ENCODE data around the gene CORO2B.
"Not testable (repeated sequence)": the region's sequence is repeated elsewhere in the genome, so short reads cannot be mapped to it uniquely, and the experiment has no call there.

The CORO2B gene

DNA sequence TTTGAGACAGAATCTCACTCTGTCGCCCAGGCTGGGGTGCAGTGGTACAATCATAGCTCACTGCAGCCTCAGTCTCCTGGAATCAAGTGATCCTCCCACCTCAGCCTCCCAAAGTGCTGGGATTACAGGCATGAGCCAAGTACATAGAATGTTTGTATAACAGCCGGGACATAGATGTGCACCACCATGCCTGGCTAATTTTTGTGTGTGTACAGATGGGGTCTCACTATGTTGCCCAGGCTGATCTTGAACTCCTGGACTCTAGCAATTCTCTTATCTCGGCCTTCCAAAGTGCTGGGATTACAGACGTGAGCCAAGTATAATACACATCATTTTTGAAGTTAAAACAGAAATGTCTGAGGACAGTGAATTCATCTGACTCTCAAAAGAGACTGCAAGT lies 93.5 kb downstream of the CORO2B start:
- no peak for DNase-seq (ENCODE audit: low read depth in 2 of 2, low spot score in 1 of 2)

DNA sequence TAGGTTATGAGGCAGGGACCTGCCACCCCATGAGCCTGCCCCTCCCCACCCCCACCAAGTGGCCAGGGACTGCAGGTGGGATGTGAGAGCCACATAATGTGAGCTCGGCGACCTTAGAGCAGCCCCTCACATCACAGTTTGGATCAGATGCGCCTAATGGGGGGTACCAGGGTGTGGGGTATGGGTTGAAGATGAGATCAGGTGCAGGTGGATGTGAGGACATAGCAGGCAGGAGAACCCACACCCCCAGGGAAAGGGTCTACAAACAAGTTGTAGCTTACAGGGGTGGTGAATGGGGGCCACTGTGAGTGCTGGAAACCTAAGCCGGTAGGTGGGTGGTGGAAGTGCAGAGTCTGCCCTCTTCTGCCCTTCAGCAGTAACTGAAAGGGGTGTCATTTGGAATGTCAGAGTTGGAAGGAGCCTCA lies 94.0 kb downstream of the CORO2B start:
- no peak for DNase-seq (ENCODE audit: low read depth in 2 of 2, low spot score in 1 of 2)

DNA sequence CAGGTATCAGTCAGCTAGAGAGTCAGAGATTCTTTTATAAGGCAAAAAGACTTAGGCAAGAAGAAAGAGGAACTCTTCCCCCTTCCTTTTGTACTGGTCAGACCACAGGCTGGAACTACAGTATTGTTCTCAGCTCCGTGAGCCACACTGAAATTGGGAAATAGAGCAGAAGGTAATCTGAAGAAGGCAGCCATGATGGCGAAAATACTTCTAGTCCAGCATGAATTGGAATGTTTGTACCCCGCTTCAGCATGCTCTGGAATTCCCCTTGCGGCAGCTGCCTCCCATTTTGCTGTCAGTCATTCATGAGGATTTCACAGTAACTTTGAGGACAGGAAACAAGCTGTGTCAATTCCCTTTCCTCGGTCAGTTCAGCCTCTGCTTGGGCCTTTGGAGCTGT lies 96.2 kb downstream of the CORO2B start:
- DNase-seq (ENCODE audit: low read depth in 2 of 2, low spot score in 1 of 2): no peak

DNA sequence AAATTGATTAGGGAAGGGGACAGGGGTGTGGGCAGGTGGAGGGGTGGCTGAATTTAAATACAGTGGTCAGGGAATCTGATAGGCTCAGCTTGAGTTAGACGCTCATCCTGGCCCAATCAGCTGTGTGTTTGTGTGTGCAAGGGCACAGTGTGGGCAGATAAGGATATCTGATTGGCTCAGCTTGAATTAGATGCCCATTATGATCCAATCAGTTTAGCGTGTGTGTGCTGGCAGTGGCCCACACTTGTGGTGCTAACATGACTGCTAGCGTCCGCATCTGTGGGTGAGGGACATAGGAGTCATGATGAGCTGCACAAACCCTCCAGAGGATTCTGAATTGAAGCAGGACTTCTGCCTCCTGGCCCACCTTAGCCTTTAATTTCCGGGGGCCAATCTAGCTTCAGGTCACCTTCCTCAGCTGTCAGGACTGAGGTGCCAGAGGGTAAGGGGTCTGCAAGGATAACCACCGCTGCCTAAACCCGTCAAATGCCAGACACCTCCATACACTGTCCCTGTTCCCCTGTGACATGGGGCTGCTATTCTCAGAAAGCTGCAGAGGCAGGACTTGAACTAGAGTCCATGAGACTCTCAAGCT lies 97.3 kb downstream of the CORO2B start:
- DNase-seq (ENCODE audit: low read depth in 2 of 2, low spot score in 1 of 2): no peak

DNA sequence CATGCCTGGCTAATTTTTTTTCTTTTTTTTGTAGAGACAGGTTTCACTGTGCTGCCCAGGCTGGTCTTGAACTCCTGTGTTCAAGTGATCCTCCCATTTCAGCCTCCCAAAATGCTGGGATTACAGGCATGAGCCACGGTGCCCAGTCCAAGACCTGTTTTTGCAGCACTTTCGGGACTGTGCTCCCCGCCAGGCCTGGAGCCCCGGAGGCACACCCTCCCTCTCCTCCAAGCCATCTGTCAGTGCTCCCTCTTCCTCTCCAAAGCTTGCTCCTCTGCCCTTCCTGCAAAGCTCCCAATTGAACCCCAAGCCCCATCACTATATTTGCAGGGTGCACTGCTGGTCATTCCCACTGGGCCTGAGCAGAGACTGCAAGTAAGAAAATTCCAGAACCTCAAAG lies 98.1 kb downstream of the CORO2B start:
- no peak for DNase-seq (ENCODE audit: low read depth in 2 of 2, low spot score in 1 of 2)

DNA sequence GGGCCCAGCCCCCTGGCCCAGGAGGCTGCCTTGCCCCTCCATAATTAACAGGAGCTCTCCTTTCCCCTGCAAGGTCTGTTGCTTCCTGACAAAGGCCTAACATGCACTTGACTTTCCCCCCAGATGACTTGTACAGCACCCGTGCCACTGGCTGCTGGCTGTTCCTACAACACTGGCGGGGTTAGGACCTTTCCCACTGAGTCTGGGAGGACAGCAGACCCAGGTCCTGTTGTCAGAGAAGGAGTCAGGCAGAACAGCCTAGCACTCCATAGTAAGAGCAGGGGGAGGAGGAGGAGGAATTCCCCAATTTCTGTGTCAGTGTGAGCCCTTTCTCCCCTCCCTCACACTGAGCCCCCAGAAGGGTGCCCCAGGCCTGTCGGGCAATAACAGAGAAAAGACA lies 99.2 kb downstream of the CORO2B start:
- DNase-seq (ENCODE audit: low read depth in 2 of 2, low spot score in 1 of 2): no peak

DNA sequence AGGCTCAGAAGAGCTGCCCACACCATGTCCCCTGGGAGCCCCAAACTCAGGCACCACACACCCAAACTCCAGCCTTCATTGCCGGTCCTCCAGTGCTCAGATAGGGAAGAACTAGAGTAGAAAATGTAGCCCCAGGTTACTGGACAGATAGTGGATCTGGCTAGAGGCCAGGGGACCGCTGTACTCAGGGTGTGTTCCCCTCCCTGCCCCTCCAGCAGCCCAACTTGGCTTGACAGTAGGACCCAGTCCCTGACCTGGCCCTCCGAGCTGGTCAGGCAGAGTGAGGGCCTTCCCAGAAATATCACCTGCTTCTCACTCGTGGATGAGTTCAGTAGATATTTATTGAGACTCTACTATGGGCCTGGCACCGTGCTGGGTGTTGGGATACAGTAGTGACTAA lies 100.0 kb downstream of the CORO2B start:
- DNase-seq (ENCODE audit: low read depth in 2 of 2, low spot score in 1 of 2): no peak

DNA sequence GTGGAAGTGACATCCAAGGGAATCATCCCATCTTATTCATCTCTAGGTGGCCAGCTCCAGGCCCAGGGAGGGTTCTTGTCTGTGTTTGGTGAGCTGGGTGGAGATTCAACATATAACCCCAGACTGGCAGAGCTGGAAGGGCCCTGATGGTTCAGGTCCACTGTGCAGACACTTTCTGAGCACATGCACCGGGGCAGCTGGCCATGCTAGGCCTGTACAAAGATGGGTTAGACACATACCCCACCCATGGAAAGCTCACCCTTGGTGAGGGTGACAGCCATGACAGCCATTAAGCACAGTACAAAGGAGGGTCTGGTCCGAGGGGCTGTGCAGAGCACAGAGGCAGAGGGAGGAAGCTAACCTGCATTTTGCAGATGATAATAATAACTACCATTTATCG lies 100.4 kb downstream of the CORO2B start:
- DNase-seq (ENCODE audit: low read depth in 2 of 2, low spot score in 1 of 2): no peak

DNA sequence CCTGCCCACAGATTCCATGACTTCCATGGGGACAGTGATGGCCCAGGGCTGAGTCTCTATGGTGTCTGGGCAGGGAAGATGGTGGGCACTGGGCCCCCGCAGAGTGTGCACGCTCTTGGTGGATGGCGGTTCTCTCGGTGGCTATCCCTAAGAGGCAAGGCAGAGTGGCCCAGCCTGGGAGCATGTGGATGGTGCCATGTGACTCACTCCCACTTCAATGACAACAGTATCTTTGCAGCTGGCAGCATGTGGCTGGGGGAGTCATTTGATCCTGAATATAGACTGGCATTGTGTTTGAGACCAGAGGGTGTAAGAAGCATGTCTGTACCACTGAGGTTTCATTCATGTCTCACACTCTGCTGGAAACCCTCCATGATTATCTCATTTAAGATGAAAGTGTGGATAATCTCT lies 101.2 kb downstream of the CORO2B start:
- DNase-seq (ENCODE audit: low read depth in 2 of 2, low spot score in 1 of 2): no peak

DNA sequence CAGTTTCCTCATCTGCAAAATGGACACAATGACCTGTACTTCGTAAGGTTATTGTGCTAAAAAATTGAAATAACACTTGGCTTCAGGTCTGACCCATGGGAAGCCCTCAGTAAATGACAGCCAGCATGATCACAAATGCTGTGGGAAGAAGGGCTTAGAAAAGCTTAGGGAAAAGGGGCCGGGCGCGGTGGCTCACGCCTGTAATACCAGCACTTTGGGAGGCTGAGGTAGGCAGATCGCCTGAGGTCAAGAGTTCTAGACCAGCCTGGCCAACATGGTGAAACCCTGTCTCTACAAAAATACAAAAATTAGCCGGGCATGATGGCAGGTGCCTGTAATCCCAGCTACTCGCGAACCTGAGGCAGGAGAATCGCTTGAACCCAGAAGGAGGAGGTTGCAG lies 102.0 kb downstream of the CORO2B start:
- not testable (repeated sequence) for DNase-seq (ENCODE audit: low read depth in 2 of 2, low spot score in 1 of 2)

DNA sequence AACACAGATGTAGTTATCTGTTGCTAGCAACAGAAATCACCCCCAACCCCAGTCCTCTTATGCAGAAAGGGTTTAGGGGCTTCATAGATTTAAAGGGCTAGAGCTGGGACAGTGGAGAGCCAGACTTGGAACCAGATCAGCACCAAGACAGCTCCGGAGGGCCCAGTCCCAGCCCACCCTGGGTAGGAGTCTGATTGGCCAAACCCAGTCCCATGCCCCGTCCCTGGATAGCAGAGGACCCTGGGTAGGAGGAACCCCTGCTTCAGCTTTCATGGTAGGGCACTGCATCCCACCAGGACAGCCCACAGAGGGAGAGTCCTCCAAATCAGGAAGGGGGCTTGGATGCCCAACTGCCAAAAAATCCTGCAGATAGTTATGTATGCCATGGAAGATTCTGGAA lies 103.0 kb downstream of the CORO2B start:
- no peak for DNase-seq (ENCODE audit: low read depth in 2 of 2, low spot score in 1 of 2)

DNA sequence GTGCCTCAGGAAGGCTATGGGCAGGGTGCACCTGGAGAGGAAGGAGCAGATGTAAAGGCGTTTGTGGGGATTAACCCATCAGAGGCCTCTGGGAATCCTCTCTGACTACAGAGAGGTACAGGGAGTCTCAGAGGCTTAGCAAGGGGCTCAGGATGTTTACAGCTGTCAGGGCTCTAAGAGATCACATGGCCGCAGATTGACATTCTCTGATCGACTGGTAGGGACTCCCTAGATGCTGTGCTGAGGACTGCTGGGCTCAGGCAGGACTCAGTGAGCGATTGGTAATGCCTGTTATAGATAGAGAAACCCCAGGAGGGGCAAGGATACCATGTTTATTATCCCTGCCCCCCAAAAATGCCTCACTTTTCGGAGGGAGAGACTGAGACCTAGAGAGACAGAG lies 103.5 kb downstream of the CORO2B start:
- DNase-seq (ENCODE audit: low read depth in 2 of 2, low spot score in 1 of 2): no peak

DNA sequence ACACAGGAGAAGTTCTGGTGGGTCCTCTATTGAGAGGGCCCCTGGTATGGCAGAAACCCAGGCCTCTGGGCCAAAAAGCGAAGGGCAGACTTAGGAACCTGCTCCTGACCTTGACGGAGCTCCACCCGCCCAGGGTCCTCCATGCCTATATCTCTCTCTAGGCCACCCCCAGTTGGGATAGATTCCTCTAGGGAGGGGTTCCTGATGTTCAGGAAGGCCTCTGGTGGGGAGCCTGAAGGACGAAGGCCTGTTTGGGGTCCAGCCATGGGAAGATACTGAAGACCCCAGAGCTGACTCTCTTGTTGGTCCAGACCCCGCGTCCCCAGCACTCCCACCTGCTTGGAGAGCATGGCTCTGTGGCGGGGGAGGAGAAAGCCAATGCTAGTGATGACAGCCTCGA lies 104.2 kb downstream of the CORO2B start:
- no peak for DNase-seq (ENCODE audit: low read depth in 2 of 2, low spot score in 1 of 2)

DNA sequence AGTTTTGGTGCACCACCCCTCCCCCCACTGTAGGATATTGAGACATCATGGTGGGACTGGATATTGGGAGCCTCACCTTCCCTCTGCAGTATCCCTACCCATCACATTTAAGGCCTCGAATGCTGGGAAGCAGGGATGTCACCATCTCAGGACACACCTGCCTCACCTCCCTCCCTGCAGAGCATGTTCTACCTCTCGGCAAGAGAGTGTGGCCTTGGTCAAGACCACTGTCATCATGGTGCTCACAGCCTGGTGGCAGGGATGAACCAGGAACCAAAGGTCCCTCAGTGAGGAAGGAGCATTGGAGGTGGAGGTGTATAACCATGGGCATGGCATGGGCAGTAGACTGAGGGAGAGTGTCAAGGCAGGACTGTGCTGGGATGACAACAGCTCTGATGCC lies 104.8 kb downstream of the CORO2B start:
- no peak for DNase-seq (ENCODE audit: low read depth in 2 of 2, low spot score in 1 of 2)

DNA sequence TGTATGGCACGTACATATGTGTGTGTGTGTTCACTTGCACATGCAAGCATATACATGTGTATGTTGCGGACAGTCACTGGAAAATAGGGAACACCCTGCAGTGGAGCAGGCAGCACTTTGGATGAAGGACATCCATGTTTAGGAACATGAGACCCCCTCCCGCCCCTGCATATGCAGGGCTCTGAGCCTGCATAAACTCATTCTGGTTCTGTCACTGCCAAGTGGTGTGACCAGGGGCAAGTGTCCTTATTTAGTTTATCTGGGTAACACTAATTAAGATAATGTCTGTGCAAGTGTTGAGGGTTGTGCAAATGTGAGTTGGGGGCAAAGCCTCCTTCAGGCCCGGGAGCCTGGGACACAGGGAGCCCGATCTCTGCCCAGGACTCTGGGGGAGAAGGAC lies 105.7 kb downstream of the CORO2B start:
- no peak for DNase-seq (ENCODE audit: low read depth in 2 of 2, low spot score in 1 of 2)

DNA sequence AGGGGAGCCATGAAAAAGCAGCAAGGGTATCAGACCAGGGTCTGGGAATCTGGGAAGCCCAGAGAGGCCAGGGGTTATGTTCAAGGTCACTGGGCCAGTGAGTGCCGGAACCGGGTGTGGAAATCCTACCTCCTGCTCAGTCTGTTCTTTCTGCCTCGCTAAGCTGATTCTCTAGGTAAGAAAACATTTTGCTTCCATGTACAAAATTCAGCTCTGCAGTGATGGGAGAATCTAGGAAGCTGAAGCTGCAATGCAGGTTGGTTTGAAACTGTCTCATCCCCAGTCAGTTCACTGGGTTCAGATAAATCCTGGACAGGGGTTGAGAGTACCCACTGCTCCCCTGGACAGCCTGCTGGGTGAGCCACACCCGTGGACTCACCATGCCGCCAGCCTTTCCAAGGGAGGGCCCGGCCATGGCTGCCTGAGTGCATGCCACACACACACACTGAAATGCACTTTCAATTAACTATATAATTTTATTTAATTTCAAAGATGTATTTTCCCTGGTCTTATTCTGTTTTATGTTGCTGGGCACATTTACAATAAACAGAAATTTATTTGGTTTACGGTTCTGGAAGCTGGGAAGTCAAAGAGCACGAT lies 108.4 kb downstream of the CORO2B start:
- no peak for DNase-seq (ENCODE audit: low read depth in 2 of 2, low spot score in 1 of 2)

DNA sequence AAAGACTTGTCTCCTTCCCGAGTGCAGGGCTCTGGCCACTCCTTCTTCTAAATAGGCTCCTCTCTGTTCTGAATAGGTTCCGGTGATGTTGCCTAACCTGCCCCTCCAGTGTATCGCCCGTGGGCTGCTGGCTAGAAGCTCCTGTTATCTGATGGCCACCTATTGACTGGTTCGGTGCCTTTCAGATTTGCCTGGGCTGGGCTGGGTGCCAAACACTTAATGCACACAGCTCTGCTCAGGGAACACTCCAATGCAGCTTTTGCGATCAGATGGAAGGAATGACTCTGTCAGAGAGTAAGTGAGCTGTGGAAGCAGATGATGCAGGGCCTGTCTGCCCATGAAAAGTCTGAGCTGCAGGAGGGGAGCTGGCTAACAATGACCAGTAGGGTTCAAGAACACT lies 112.9 kb downstream of the CORO2B start:
- no peak for DNase-seq (ENCODE audit: low read depth in 2 of 2, low spot score in 1 of 2)

DNA sequence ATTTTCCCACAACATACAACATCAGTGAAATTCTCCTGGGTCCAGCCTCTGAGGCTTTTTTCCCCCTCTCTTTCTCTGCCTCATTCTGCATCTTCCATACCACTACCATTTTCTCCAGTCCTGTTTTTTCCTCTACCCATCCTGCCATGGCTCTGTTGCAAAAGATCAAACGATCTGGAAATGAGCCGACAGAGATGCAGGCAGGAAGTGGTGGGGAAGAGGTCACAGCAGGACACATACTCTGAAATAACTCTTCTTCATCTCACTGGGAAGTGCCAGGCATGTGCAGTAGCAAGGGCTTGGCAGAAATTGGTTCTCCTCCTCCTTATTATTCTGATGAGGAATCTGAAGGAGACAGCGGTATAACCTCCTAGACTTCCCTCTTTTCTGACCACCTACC lies 114.3 kb downstream of the CORO2B start:
- DNase-seq (ENCODE audit: low read depth in 2 of 2, low spot score in 1 of 2): no peak

DNA sequence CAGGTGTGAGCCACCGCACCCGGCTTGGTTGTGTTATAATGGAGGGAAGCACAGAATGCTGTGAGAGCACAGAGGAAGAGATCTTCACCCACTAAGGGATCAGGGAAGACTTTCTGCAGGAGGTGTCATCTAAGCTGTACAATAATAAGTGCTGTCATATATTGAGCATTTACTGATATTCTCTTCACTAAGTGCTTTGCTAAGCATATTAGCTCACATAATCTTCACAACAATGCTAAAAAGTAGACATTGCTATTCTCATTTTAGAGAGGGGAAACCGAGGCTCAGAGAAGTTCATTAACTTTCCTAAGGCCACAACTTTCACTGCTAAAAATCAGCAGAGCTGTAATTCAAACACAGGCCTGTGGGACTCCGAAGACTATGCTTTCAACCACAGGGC lies 115.3 kb downstream of the CORO2B start:
- DNase-seq (ENCODE audit: low read depth in 2 of 2, low spot score in 1 of 2): no peak

DNA sequence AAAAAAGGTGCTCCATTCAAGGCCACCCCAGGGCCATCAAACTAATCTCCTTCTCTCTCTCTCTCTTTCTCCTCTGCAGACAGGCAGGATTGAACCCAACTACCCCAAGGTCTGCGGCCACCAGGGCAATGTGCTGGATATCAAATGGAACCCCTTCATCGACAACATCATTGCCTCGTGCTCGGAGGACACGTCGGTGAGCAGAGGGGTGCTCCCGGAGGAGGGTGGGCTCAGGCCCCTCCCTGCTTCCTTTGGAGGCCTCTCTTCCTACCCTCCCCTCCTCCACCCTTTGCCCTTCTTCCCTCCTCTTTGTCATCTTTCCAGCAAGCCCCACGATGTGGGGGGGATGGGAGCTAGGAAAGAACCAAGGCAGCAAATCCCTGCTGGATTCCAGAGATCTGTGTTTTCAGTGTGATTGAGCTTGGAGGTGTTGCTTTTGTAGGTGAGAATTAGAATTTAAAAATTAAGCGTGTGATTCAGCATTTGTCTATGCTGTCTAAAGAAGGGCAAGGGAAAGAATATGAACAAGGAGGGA lies 116.3 kb downstream of the CORO2B start:
- DNase-seq (ENCODE audit: low read depth in 2 of 2, low spot score in 1 of 2): no peak

DNA sequence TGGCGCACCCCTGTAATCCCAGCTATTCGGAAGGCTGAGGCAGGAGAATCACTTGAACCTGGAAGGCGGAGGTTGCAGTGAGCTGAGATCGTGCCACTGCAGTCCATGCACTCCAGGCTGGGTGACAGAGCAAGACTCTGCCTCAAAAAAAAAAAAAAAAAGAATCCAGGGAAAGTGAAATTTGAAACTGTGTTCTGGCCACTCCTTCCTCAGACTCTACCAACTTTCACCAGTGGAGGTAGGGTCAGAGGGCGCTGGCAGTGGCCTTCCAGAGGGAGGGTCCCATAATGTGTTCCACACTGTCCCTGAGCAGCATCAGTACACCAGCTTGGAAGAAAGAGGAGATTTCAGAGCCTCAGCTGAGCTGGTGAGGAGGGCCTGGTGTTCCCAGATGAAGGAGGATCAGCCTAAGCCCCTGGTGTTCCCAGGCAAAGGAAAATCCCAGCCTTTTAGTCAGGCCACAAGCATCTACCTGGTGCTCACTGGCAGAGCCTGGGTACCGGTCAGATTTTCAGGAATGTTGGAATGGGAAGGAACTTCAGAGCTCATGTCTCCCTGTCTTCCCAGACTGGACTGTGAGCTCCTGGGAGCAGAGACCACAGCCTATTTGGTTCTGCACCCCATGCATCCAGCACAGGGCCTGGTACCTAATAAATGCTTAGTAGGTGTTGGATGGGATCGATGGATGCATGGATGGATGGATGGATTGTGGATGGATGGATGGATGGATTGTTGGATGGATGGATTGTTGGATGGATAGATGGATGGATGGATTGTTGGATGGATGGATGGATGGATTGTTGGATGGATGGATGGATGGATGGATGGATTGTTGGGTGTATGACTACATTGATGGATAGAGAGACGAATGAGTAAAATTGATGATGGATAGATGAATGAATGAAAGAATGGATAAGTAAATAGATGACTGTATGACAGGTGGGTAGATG lies 117.9 kb downstream of the CORO2B start:
- DNase-seq (ENCODE audit: low read depth in 2 of 2, low spot score in 1 of 2): no peak

Measured in stimulated activated CD8-positive, alpha-beta memory T cell treated with anti-CD3 and anti-CD28 coated beads, Interleukin-4, amount 100 ng/mL, for 1 hour (primary cell).